HUES48 (cell line): Measurements from ENCODE around the gene RBM19.

Source experiments
- H3K27ac ChIP-seq: one replicate; pipeline ENCODE4 v1.7.0; 2013; ENCODE audit warnings: low read depth, low read length, inconsistent platforms
- H3K27me3 ChIP-seq: 2 replicates; pipeline ENCODE4 v1.6.1; 2013; ENCODE audit warnings: mild to moderate bottlenecking, low read length; ENCODE audit not compliant: control insufficient read depth, insufficient read depth
- H3K36me3 ChIP-seq: 2 replicates; pipeline ENCODE4 v1.6.1; 2013; ENCODE audit warnings: low read length; ENCODE audit not compliant: control insufficient read depth, insufficient read depth
- H3K4me1 ChIP-seq: 2 replicates; pipeline ENCODE4 v1.6.1; 2013; ENCODE audit warnings: mild to moderate bottlenecking, low read length; ENCODE audit not compliant: control insufficient read depth, insufficient read depth
- H3K4me3 ChIP-seq: 2 replicates; pipeline ENCODE4 v1.5.1; 2013; ENCODE audit warnings: mild to moderate bottlenecking, low read depth, low read length
- H3K9ac ChIP-seq: 2 replicates; pipeline ENCODE4 v1.6.1; 2013; ENCODE audit warnings: mild to moderate bottlenecking, low read depth, low read length, moderate library complexity
- H3K9me3 ChIP-seq: 2 replicates; pipeline ENCODE4 v1.6.1; 2013; ENCODE audit warnings: low read length; ENCODE audit not compliant: control insufficient read depth, insufficient read depth

RBM19 gene

GRCh38 chr12:113867258-113867657 lies 98.9 kb downstream of the RBM19 start:
- Histone ChIP-seq H3K4me1 (peaks cover 11% of the 10 kb centered on the region), H3K9me3 (no peaks in the 10 kb centered on the region), H3K27ac (no peak overlapping the region), H3K4me3 (no peak overlapping the region), H3K9ac (no peak overlapping the region), H3K27me3 (no peaks in the 10 kb centered on the region), H3K36me3 (0 out of 2 replicates have a peak, but pooled peaks cover 3% of the 10 kb centered on the region)

GRCh38 chr12:113866496-113866895 lies 99.6 kb downstream of the RBM19 start:
- no peak overlapping the region for H3K27ac ChIP-seq
- no peak overlapping the region for H3K4me3 ChIP-seq
- H3K9ac ChIP-seq, result no peak overlapping the region
- peaks cover 19% of the 10 kb centered on the region for H3K4me1 ChIP-seq
- no peaks in the 10 kb centered on the region for H3K27me3 ChIP-seq
- H3K9me3 ChIP-seq, result no peaks in the 10 kb centered on the region
- 0 out of 2 replicates have a peak, but pooled peaks cover 3% of the 10 kb centered on the region for H3K36me3 ChIP-seq

GRCh38 chr12:113863455-113863845 lies 102.7 kb downstream of the RBM19 start:
- no peak overlapping the region for H3K4me3 ChIP-seq
- H3K27ac ChIP-seq, result peak overlapping the region; percentile 84
- peaks cover 6% of the 10 kb centered on the region; the same call in 1 of the 2 replicates for H3K36me3 ChIP-seq
- no peaks in the 10 kb centered on the region for H3K27me3 ChIP-seq
- H3K4me1 ChIP-seq, result peaks cover 34% of the 10 kb centered on the region
- no peaks in the 10 kb centered on the region for H3K9me3 ChIP-seq
- H3K9ac ChIP-seq, result 0 out of 2 replicates have a peak overlapping the region, but pooled peaks have one; percentile 10

GRCh38 chr12:113862590-113863454 lies 103.3 kb downstream of the RBM19 start:
- Histone ChIP-seq H3K27me3 (no peaks in the 10 kb centered on the region), H3K4me3 (no peak overlapping the region), H3K9me3 (no peaks in the 10 kb centered on the region), H3K4me1 (peaks cover 34% of the 10 kb centered on the region), H3K36me3 (peaks cover 12% of the 10 kb centered on the region; the same call in 1 of the 2 replicates), H3K9ac (peak overlapping the region; percentile 41), H3K27ac (peak overlapping the region; percentile 84)

GRCh38 chr12:113861708-113862312 lies 104.3 kb downstream of the RBM19 start:
- Histone ChIP-seq H3K4me3 (no peak overlapping the region), H3K36me3 (peaks cover 19% of the 10 kb centered on the region), H3K27ac (peak overlapping the region; percentile 84), H3K9ac (peak overlapping the region; percentile 7), H3K9me3 (no peaks in the 10 kb centered on the region), H3K27me3 (no peaks in the 10 kb centered on the region), H3K4me1 (peaks cover 34% of the 10 kb centered on the region)

GRCh38 chr12:113860950-113861349 lies 105.2 kb downstream of the RBM19 start:
- Histone ChIP-seq H3K9ac (peak overlapping the region; percentile 21), H3K36me3 (peaks cover 23% of the 10 kb centered on the region), H3K4me1 (peaks cover 34% of the 10 kb centered on the region), H3K9me3 (no peaks in the 10 kb centered on the region), H3K27ac (peak overlapping the region; percentile 84), H3K27me3 (no peaks in the 10 kb centered on the region), H3K4me3 (no peak overlapping the region)

- Histone ChIP-seq H3K27me3 (no peaks in the 10 kb centered on the region), H3K27ac (peak overlapping the region; percentile 84), H3K4me3 (no peak overlapping the region), H3K9me3 (no peaks in the 10 kb centered on the region), H3K36me3 (peaks cover 23% of the 10 kb centered on the region), H3K9ac (peak overlapping the region; percentile 21; the same call in 1 of the 2 replicates), H3K4me1 (peaks cover 34% of the 10 kb centered on the region)
These were observed 105.9 kb downstream of the RBM19 start for GRCh38 chr12:113860059-113860820.

- Histone ChIP-seq H3K4me1 (peaks cover 34% of the 10 kb centered on the region), H3K27me3 (no peaks in the 10 kb centered on the region), H3K9ac (no peak overlapping the region), H3K36me3 (peaks cover 23% of the 10 kb centered on the region), H3K27ac (no peak overlapping the region), H3K4me3 (no peak overlapping the region), H3K9me3 (no peaks in the 10 kb centered on the region)
These were observed 107.2 kb downstream of the RBM19 start for GRCh38 chr12:113858841-113859386.

GRCh38 chr12:113857371-113857770 lies 108.8 kb downstream of the RBM19 start:
- H3K27ac ChIP-seq, result no peak overlapping the region
- H3K4me1 ChIP-seq, result peaks cover 24% of the 10 kb centered on the region
- no peaks in the 10 kb centered on the region for H3K9me3 ChIP-seq
- H3K9ac ChIP-seq, result no peak overlapping the region
- peaks cover 23% of the 10 kb centered on the region for H3K36me3 ChIP-seq
- no peak overlapping the region for H3K4me3 ChIP-seq
- H3K27me3 ChIP-seq, result no peaks in the 10 kb centered on the region

- H3K27me3 ChIP-seq, result no peaks in the 10 kb centered on the region
- H3K9me3 ChIP-seq, result no peaks in the 10 kb centered on the region
- no peak overlapping the region for H3K9ac ChIP-seq
- no peak overlapping the region for H3K4me3 ChIP-seq
- H3K27ac ChIP-seq, result no peak overlapping the region
- peaks cover 23% of the 10 kb centered on the region for H3K36me3 ChIP-seq
- H3K4me1 ChIP-seq, result peaks cover 10% of the 10 kb centered on the region
These were observed 110.1 kb downstream of the RBM19 start for GRCh38 chr12:113855998-113856397.
